Measurements from ENCODE around the gene CBARP.

The CBARP gene

GRCh38 chr19:1252221-1252820 lies 14.5 kb upstream of the CBARP start (continued):
- TF ChIP-seq ZNF639 (tag by site-specific recombination; IDR thresholded peaks at IDR 0.05) (0 out of 2 replicates have a peak, but pooled peaks have one; percentile 46), ZXDB (tag by site-specific recombination; IDR thresholded peaks at IDR 0.05) (peak; percentile 26; the same call in 1 of the 2 replicates), ZNF248 (tag by site-specific recombination; IDR thresholded peaks at IDR 0.05) (no peak), ZNF223 (tag by site-specific recombination; IDR thresholded peaks at IDR 0.05) (peak; percentile 100), ZNF623 (tag by site-specific recombination; IDR thresholded peaks at IDR 0.05) (0 out of 2 replicates have a peak, but pooled peaks have one; percentile 7), ZSCAN30 (tag by site-specific recombination; IDR thresholded peaks at IDR 0.05) (no peak), SP2 (tag by site-specific recombination; IDR thresholded peaks at IDR 0.05) (peak; percentile 11), ZNF324 (tag by site-specific recombination; IDR thresholded peaks at IDR 0.05) (no peak), HOXC10 (CRISPR knock-in tag; IDR thresholded peaks at IDR 0.05) (no peak), ZNF26 (tag by site-specific recombination; IDR thresholded peaks at IDR 0.05) (no peak), ZEB2 (tag by site-specific recombination; IDR thresholded peaks at IDR 0.05) (no peak; the same call in 1 of the 2 replicates), ZSCAN16 (tag by site-specific recombination; IDR thresholded peaks at IDR 0.05) (no peak), ZNF626 (tag by site-specific recombination; IDR thresholded peaks at IDR 0.05) (no peak), ZNF707 (tag by site-specific recombination; IDR thresholded peaks at IDR 0.05) (no peak), ZNF274 (IDR thresholded peaks at IDR 0.05; ENCODE audit: low read length) (no peak), ZNF274 (tag by site-specific recombination; IDR thresholded peaks at IDR 0.05; ENCODE audit: borderline replicate concordance) (no peak), ZNF10 (tag by site-specific recombination; IDR thresholded peaks at IDR 0.05) (0 out of 2 replicates have a peak, but pooled peaks have one; percentile 7), ZNF169 (tag by site-specific recombination; IDR thresholded peaks at IDR 0.05) (no peak), ZNF585B (tag by site-specific recombination; IDR thresholded peaks at IDR 0.05) (no peak), ZSCAN18 (tag by site-specific recombination; IDR thresholded peaks at IDR 0.05) (no peak), ZNF658 (tag by site-specific recombination; IDR thresholded peaks at IDR 0.05) (no peak), ZNF555 (tag by site-specific recombination; conservative IDR thresholded peaks at IDR 0.05) (no peak), ZNF776 (tag by site-specific recombination; IDR thresholded peaks at IDR 0.05; ENCODE audit: borderline replicate concordance) (no peak)
- TF ChIP-seq, protein P1, sequence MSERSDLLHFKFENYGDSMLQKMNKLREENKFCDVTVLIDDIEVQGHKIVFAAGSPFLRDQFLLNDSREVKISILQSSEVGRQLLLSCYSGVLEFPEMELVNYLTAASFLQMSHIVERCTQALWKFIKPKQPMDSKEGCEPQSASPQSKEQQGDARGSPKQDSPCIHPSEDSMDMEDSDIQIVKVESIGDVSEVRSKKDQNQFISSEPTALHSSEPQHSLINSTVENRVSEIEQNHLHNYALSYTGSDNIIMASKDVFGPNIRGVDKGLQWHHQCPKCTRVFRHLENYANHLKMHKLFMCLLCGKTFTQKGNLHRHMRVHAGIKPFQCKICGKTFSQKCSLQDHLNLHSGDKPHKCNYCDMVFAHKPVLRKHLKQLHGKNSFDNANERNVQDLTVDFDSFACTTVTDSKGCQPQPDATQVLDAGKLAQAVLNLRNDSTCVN (tag by site-specific recombination; optimal IDR thresholded peaks at IDR 0.05): no peak

All from HEK293 (cell line).